Stimulated activated CD4-positive, alpha-beta T cell treated with anti-CD3 and anti-CD28 coated beads, TNF-alpha, amount 100 ng/mL, for 4 hours (primary cell): Measurements from ENCODE around the gene CCDC97.
A peak's percentile ranks its signal among the peaks of the same experiment; 100 is the strongest.
"Not testable (repeated sequence)": the region's sequence is repeated elsewhere in the genome, so short reads cannot be mapped to it uniquely, and the experiment has no call there.

ENCODE experiments used
- DNase-seq, 3 experiments: peaks; one replicate each; pipeline ENCODE4 v3.0.0-alpha.2; 2020; ENCODE audit warnings: low read depth in 3 of 3

CCDC97 gene

GRCh38 chr19:41310033-41310831 lies at the start of gene CCDC97:
Gene CCDC97, plus strand, starts transcription at chr19:41310172. Its CDS starts 139 bp downstream, at chr19:41310311.
- peak; percentile 82 to 85 (median 85) for DNase-seq

- peak in 1 of 3 experiments; percentile 2 for DNase-seq
Measured at GRCh38 chr19:41261474-41262190, 48.3 kb upstream of the CCDC97 start.

- DNase-seq, result peak; percentile 42 to 62 (median 52)
Measured at GRCh38 chr19:41263042-41263849, 46.7 kb upstream of the CCDC97 start.

GRCh38 chr19:41263850-41264580 lies 46.0 kb upstream of the CCDC97 start, which contains the start of gene HNRNPUL1:
Gene HNRNPUL1, plus strand, starts transcription at chr19:41264372. Its CDS starts 132 bp downstream, at chr19:41264504.
- DNase-seq, result peak; percentile 98 to 99 (median 99)

DNA sequence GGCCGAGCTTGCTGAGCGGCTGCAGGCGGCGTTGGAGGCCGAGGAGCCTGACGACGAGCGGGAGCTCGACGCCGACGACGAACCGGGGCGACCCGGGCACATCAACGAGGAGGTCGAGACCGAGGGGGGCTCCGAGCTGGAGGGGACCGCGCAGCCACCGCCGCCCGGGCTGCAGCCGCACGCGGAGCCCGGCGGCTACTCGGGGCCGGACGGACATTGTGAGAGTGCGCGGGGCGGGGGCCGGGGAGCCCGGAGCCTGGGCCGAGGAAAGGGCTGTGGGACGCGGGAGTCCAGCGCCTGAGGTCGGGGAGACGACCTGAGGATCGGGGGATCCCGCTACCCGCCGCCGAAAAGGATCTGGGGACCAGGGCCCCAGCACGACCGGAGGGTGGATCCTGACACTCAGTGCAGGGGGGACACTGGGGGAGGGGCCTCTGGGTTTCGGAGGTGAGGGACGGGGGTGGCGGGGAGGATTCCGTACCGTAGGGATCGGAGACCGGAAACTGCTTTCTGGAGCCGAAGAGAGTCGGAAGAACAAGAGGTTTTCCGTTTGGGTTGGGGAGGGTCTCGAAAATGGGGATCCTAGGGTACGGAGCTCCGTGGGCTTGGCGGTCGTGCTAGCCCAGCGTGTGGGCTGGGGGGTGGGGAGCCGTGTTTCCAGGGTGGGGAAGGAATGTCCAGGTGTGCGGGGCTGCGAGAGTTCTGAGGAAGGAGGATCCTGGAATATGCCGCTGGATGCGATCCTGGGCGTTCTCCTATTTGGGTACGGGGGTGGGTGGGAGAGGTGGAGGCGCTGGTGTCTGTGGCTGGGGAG lies 45.2 kb upstream of the CCDC97 start:
- DNase-seq, result peak in 2 of 3 experiments; percentile 26 to 53

DNA sequence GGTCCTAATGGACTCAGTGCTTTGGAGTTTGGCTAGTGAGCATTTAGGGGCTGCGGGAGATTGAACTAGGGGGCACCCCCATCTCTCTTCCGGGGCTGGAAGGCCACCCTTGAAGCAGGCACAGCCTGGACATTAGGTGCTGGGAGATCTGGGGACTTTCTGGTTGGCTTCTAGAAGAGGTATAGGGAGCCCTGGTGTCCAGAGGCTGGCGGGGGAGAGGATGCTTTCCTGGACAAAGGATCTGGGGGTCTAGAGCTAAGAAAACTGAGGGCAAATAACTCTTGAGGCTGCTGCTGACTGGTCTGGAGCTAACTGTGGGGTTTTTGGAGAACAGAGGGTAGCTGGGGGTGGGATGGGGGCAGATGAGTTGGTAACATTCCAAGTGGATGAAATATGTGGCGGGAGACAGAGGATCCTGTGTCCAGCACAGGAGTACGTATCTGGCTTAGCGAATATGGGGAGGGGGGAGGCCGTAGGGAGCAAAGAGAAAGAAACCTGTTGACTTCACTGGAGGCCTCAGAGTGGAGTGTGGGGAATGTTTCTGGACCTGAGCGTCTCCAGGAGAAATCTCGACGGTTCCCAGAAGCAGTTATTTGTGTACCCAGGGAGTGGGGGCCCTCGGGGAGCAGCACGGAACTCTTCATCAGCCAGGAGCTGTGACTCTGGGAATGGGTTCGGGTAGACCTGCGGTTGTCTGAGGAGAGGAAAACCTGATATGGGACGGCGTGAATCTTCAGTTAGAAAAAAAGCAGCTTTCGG lies 44.4 kb upstream of the CCDC97 start:
- DNase-seq, result peak in 1 of 3 experiments; percentile 9

GRCh38 chr19:41269055-41269454 lies 40.9 kb upstream of the CCDC97 start:
- no peak for DNase-seq

DNA sequence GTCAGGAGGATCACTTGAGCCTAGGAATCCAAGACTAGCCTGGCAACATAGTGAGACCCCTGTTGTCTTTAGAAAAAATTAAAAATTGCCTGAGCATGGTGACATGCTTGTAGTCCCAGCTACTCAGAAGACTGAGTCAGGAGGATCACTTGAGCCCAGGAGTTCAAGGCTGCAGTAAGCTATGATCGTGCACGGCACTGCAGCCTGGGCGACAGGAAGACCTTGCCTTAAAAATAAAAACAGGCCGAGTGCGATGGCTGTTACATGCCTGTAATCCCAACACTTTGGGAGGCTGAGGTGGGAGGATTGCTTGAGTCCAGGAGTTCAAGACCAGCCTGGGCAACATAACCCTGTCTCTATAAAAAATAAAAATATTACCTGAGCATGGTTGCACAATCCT lies 40.4 kb upstream of the CCDC97 start:
- DNase-seq, result no peak

GRCh38 chr19:41273076-41273475 lies 36.9 kb upstream of the CCDC97 start:
- no peak for DNase-seq

- DNase-seq, result no peak
Measured at GRCh38 chr19:41274802-41275201, 35.2 kb upstream of the CCDC97 start.

- no peak for DNase-seq
Measured at GRCh38 chr19:41276231-41276630, 33.7 kb upstream of the CCDC97 start.

GRCh38 chr19:41278478-41278877 lies 31.5 kb upstream of the CCDC97 start:
- no peak for DNase-seq

GRCh38 chr19:41288673-41289530 lies 21.1 kb upstream of the CCDC97 start:
- no peak for DNase-seq

DNA sequence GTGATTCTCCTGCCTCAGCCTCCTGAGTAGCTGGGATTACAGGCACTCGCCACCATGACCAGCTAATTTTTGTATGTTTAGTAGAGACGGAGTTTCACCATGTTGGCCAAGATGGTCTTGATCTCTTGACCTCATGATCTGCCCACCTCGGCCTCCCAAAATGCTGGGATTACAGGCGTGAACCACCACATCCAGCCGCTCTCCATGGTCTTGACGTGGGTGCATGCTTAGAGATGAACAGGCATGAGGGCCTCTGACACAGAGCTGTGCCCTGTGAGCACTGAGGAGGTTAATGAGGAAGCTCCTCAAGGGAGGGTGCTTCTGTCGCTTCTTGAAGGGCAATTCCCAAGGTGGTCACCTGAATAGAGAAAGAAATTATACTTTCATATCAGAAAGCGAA lies 20.2 kb upstream of the CCDC97 start:
- not testable (repeated sequence) for DNase-seq

DNA sequence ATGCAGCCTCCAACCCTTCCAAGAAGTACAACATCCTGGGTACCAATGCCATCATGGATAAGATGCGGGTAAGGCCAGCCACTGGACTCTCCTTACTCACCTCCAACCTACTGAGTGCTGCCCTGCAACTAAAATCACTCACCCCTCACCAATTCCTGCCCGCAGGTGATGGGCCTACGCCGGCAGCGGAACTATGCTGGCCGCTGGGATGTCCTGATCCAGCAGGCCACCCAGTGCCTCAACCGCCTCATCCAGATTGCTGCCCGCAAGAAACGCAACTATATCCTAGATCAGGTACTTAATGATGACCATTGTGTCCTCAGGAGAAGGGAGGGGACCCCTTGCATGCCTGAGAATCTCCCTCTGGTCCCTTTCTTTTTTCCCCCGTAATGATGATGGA lies 15.6 kb upstream of the CCDC97 start:
- DNase-seq, result no peak

- DNase-seq, result no peak
Measured at GRCh38 chr19:41295499-41295898, 14.5 kb upstream of the CCDC97 start.

GRCh38 chr19:41296433-41296871 lies 13.5 kb upstream of the CCDC97 start:
- no peak for DNase-seq

DNA sequence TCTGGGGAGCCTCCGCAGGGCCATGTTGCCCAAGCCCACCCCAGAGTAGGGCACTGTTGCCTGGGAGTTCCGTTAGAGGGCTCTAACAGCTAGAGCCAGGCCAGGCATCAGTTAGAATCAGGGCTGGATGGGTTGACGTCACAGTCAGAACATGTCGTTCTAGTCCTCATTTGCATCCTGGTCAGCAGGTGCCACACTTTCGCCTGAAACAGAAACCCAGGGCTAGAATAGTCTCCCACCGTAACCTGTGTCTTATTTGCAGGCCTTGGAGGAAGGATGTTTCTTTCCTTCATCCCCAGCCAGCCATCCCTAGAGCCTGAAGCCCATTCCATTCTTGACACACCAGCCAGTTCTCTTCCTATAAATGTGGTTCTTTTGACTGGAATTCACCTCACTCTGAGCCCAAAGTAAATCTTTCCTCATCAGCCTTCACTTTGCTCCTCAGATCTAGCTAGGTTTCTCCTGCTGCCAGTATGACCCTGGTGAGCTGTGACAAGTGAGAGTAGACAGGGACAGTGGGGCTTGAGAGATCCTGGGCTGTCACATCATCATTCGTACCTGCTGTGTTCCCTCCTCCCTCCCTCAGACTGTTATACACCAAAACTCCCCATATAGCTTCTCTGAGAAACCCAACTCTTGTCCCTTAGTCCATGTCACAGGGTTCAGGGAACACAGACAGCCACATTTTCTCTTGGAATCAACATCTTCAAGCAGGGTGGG lies 12.2 kb upstream of the CCDC97 start:
- no peak for DNase-seq
